IMR-90 (cell line): ENCODE data around the gene LBP. TPM values are rescaled to one million over a fixed set of nuclear protein-coding genes. Genes with fewer than 3 reads are reported as not detected.

Experiments
- ATAC-seq: fragments of 200-7000 bp; cut with Tn5 transposase; 2 replicates; pipeline ENCODE4 v1.9.1; 2020; ENCODE audit warnings: low read depth, mild to moderate bottlenecking, moderate library complexity
- BruUV-seq: library from RNA; stranded (reverse); fragments of 400-500 nt; replicated peaks from 2 replicates; lab custom pipeline; 2021; lab: Mats Ljungman, UMichigan
- CTCF ChIA-PET: fragments of 300-600 bp; formaldehyde crosslinking; extraction: SDS; loops from one replicate; lab custom pipeline; 2021; ENCODE audit warnings: antibody characterized with exemption; lab: Yijun Ruan, JAX
- POLR2A ChIA-PET: fragments of 300-600 bp; sonication (Branson Sonifier 250); formaldehyde crosslinking; loops from one replicate; lab custom pipeline; 2022; ENCODE audit warnings: antibody characterized with exemption; ENCODE audit not compliant: unreplicated experiment; lab: Charles Lee
- DNase-seq: peaks from one replicate; pipeline ENCODE4 v3.0.0; 2013
- H2AFZ ChIP-seq: replicated peaks from 2 replicates; pipeline ENCODE3; 2013; ENCODE audit warnings: low read length, mild to moderate bottlenecking; ENCODE audit not compliant: poor library complexity
- H2AK5ac ChIP-seq: 2 replicates; pipeline ENCODE4 v1.6.1; 2013; ENCODE audit warnings: low read depth, low read length, inconsistent platforms
- H2AK9ac ChIP-seq: replicated peaks from 2 replicates; pipeline ENCODE3; 2013; ENCODE audit warnings: mild to moderate bottlenecking, low read depth, low read length, moderate library complexity; ENCODE audit not compliant: poor library complexity
- H2BK120ac ChIP-seq: 2 replicates; pipeline ENCODE4 v1.6.1; 2013; ENCODE audit warnings: low read depth, low read length, inconsistent platforms
- H2BK15ac ChIP-seq: 3 replicates; pipeline ENCODE4 v1.6.1; 2013; ENCODE audit warnings: low read depth, low read length, inconsistent platforms
- H2BK20ac ChIP-seq: 2 replicates; pipeline ENCODE4 v1.6.1; 2013; ENCODE audit warnings: low read depth, mild to moderate bottlenecking, inconsistent platforms, low read length, moderate library complexity
- H2BK5ac ChIP-seq: 2 replicates; pipeline ENCODE4 v1.6.1; 2013; ENCODE audit warnings: mild to moderate bottlenecking, low read depth, low read length, inconsistent platforms; ENCODE audit not compliant: poor library complexity, severe bottlenecking
- H3K14ac ChIP-seq: replicated peaks from 2 replicates; pipeline ENCODE4 v1.6.1; 2013; ENCODE audit warnings: low read depth, low read length, inconsistent platforms
- H3K18ac ChIP-seq: 2 replicates; pipeline ENCODE4 v1.6.1; 2013; ENCODE audit warnings: low read depth, low read length, control low read depth
- H3K23ac ChIP-seq: 2 replicates; pipeline ENCODE4 v1.6.1; 2013; ENCODE audit warnings: low read depth, low read length, inconsistent platforms
- H3K27ac ChIP-seq: 2 replicates; pipeline ENCODE4 v1.5.1; 2013; ENCODE audit warnings: mild to moderate bottlenecking, control low read depth, low read length; ENCODE audit not compliant: insufficient read depth
- H3K27me3 ChIP-seq: 2 replicates; pipeline ENCODE4 v1.6.1; 2013; ENCODE audit warnings: low read length; ENCODE audit not compliant: control insufficient read depth, insufficient read depth
- H3K36me3 ChIP-seq: 2 replicates; pipeline ENCODE4 v1.6.1; 2013; ENCODE audit warnings: low read length, mixed read lengths; ENCODE audit not compliant: control insufficient read depth, insufficient read depth
- H3K4ac ChIP-seq: 2 replicates; pipeline ENCODE4 v1.6.1; 2013; ENCODE audit warnings: low read depth, low read length, inconsistent platforms
- H3K4me1 ChIP-seq: 2 replicates; pipeline ENCODE4 v1.6.1; 2013; ENCODE audit warnings: low read length, mixed read lengths; ENCODE audit not compliant: control insufficient read depth, insufficient read depth
- H3K4me2 ChIP-seq: 2 replicates; pipeline ENCODE4 v1.6.1; 2013; ENCODE audit warnings: low read depth, mild to moderate bottlenecking, control low read depth, low read length, moderate library complexity
- H3K4me3 ChIP-seq: 2 replicates; pipeline ENCODE4 v1.5.1; 2013; ENCODE audit warnings: low read depth, mild to moderate bottlenecking, control low read depth, low read length, moderate library complexity; ENCODE audit not compliant: insufficient read depth
- H3K56ac ChIP-seq: 2 replicates; pipeline ENCODE4 v1.6.1; 2013; ENCODE audit warnings: low read length, inconsistent platforms; ENCODE audit not compliant: insufficient read depth; ENCODE audit errors: extremely low read depth
- H3K79me1 ChIP-seq, 2 experiments: 2 replicates each; pipeline ENCODE4 v1.6.1; 2013; ENCODE audit warnings: low read length in 2 of 2, inconsistent platforms in 1 of 2, low read depth in 1 of 2
- H3K9ac ChIP-seq: 2 replicates; pipeline ENCODE4 v1.6.1; 2013; ENCODE audit warnings: low read depth, low read length, control low read depth
- H3K9me1 ChIP-seq: 2 replicates; pipeline ENCODE4 v1.6.1; 2013; ENCODE audit warnings: low read length, inconsistent platforms; ENCODE audit not compliant: insufficient read depth
- H3K9me3 ChIP-seq: 2 replicates; pipeline ENCODE4 v1.6.1; 2013; ENCODE audit warnings: low read length; ENCODE audit not compliant: control insufficient read depth, insufficient read depth
- H4K20me1 ChIP-seq: 2 replicates; pipeline ENCODE4 v1.6.1; 2013; ENCODE audit warnings: low read length, inconsistent platforms; ENCODE audit not compliant: insufficient read depth
- H4K5ac ChIP-seq: 2 replicates; pipeline ENCODE4 v1.6.1; 2013; ENCODE audit warnings: mild to moderate bottlenecking, low read depth, low read length, control low read depth
- H4K8ac ChIP-seq, 2 experiments: 2 replicates each; pipeline ENCODE4 v1.6.1; 2013; ENCODE audit warnings: low read depth in 2 of 2, low read length in 2 of 2, control low read depth in 1 of 2, inconsistent platforms in 1 of 2
- H4K91ac ChIP-seq: 2 replicates; pipeline ENCODE4 v1.6.1; 2013; ENCODE audit warnings: low read depth, low read length, inconsistent platforms; ENCODE audit not compliant: insufficient read depth
- BHLHE40 ChIP-seq: fragments of 150-350 bp; IDR thresholded peaks from 2 replicates; pipeline ENCODE4 v1.6.1; 2016; ENCODE audit warnings: mild to moderate bottlenecking, low read depth, low read length
- CHD1 ChIP-seq: IDR thresholded peaks from 2 replicates; pipeline ENCODE4 v1.6.1; 2012; ENCODE audit warnings: low read depth, low read length, improper control_type of control experiment
- ELK1 ChIP-seq: fragments of 150-350 bp; IDR thresholded peaks from 2 replicates; pipeline ENCODE4 v1.6.1; 2016; ENCODE audit warnings: low read depth, mild to moderate bottlenecking, low read length, moderate library complexity, borderline replicate concordance
- MAZ ChIP-seq: IDR thresholded peaks from 2 replicates; pipeline ENCODE4 v1.6.1; 2012; ENCODE audit warnings: low read depth, mild to moderate bottlenecking, low read length, improper control_type of control experiment, moderate library complexity, borderline replicate concordance
- MXI1 ChIP-seq: IDR thresholded peaks from 2 replicates; pipeline ENCODE4 v1.6.1; 2012; ENCODE audit warnings: low read depth, mild to moderate bottlenecking, low read length, moderate library complexity, borderline replicate concordance
- NFE2L2 ChIP-seq: fragments of 150-350 bp; IDR thresholded peaks from 2 replicates; pipeline ENCODE4 v1.6.1; 2016; ENCODE audit warnings: low read depth, mild to moderate bottlenecking, low read length
- POLR2A ChIP-seq: IDR thresholded peaks from 2 replicates; pipeline ENCODE4 v1.6.1; 2012; ENCODE audit warnings: mild to moderate bottlenecking, low read depth, low read length
- RAD21 ChIP-seq: IDR thresholded peaks from 2 replicates; pipeline ENCODE4 v1.6.1; 2012; ENCODE audit warnings: low read length, improper control_type of control experiment
- RCOR1 ChIP-seq: IDR thresholded peaks from 2 replicates; pipeline ENCODE4 v1.6.1; 2012; ENCODE audit warnings: mild to moderate bottlenecking, low read length, improper control_type of control experiment; ENCODE audit not compliant: insufficient replicate concordance
- SMC3 ChIP-seq: fragments of 150-350 bp; IDR thresholded peaks from 2 replicates; pipeline ENCODE4 v1.6.1; 2016; ENCODE audit warnings: low read depth, mild to moderate bottlenecking, antibody characterized with exemption, low read length, moderate library complexity
- WGBS, 2 experiments: methylation state at CpG; one replicate each; pipeline versions ENCODE4 v1.1.5 to v1.1.7; 2013; ENCODE audit warnings: missing lambda C conversion rate in 2 of 2; ENCODE audit not compliant: insufficient read length in 1 of 2; ENCODE audit errors: extremely low coverage in 2 of 2; 5-methylcytosine and 5-hydroxymethylcytosine counted together
- dilution Hi-C: fragments of 300-500 bp; cut with HindIII; formaldehyde crosslinking; loops from one replicate; pipeline ENCODE4 v1.14.3; 2018; ENCODE audit warnings: low sequenced_read_pairs; ENCODE audit not compliant: unreplicated experiment
- in situ Hi-C: fragments of 300-500 bp; cut with MboI; formaldehyde crosslinking; loops from 3 replicates; pipeline ENCODE4 v1.14.3; 2019; ENCODE audit warnings: low sequenced_read_pairs, inconsistent platforms, mixed read lengths
- intact Hi-C: fragments of 100-400 bp; cut with micrococcal nuclease; formaldehyde crosslinking; loops from 2 replicates; pipeline ENCODE4 v1.10.0; 2022
- polyA plus RNA-seq, 3 experiments: library from polyadenylated mRNA; depleted of rRNA; stranded (reverse); fragments of >200 nt; gene quantifications; 2 replicates each; pipeline ENCODE4 v1.2.3, GENCODE V29; 2012; ENCODE audit warnings: low replicate concordance in 1 of 3
- total RNA-seq: library from RNA; depleted of rRNA; stranded (reverse); fragments of >200 nt; gene quantifications from 2 replicates; pipeline ENCODE4 v1.2.3, GENCODE V29; 2012

LBP gene
- total and polyA plus RNA-seq, 2 of the 4 experiments (the other 2 are of a cell fraction) = not detected

- dilution Hi-C loops (no loop called here), in situ Hi-C loops (loop anchor here (5.0 to 10.0 kb wide), 2 partner anchors 176 to 358 kb away; no protein-coding TSS in a partner anchor), intact Hi-C loops (no loop called here)
- no peak overlapping the region for H3K4me3 ChIP-seq
- H3K27me3 ChIP-seq = no peaks in the 10 kb centered on the region
- DNase-seq = no peak
- H3K4ac ChIP-seq = no peak overlapping the region
- H3K4me1 ChIP-seq = no peaks in the 10 kb centered on the region
- BruUV-seq = no TSS peak
- H2AFZ ChIP-seq = no peak overlapping the region
- ChIA-PET CTCF (no interaction called here), POLR2A (no interaction called here)
- H3K27ac ChIP-seq = no peak overlapping the region
- no peak overlapping the region for H3K23ac ChIP-seq
- no peak overlapping the region for H3K14ac ChIP-seq
- H2BK15ac ChIP-seq = no peak overlapping the region
- no peak overlapping the region for H4K5ac ChIP-seq
- peaks cover 10% of the 10 kb centered on the region for H3K36me3 ChIP-seq
- no peaks in the 10 kb centered on the region for H3K9me3 ChIP-seq
- no peak overlapping the region for H4K91ac ChIP-seq
- WGBS, 2 experiments = no CpG with 5 or more reads among the region's 9 CpGs
- no peak for TF ChIP-seq CHD1
- no peak for TF ChIP-seq MAZ
- TF ChIP-seq RAD21 = no peak
- TF ChIP-seq MXI1 = no peak
- TF ChIP-seq BHLHE40 = no peak
- no peak for TF ChIP-seq NFE2L2
- TF ChIP-seq RCOR1 = no peak
- no peak for TF ChIP-seq ELK1
- no peak for TF ChIP-seq POLR2A
- TF ChIP-seq SMC3 = no peak
- H3K79me1 ChIP-seq = no peaks in the 10 kb centered on the region
- H4K8ac ChIP-seq = no peak overlapping the region
- H3K9me1 ChIP-seq = no peaks in the 10 kb centered on the region
- no peak overlapping the region for H2AK9ac ChIP-seq
- no peak overlapping the region for H2BK120ac ChIP-seq
- H4K20me1 ChIP-seq = no peaks in the 10 kb centered on the region
- no peak overlapping the region for H3K9ac ChIP-seq
- ATAC-seq = no peak
- H2BK5ac ChIP-seq = no peak overlapping the region
- H3K4me2 ChIP-seq = no peak overlapping the region
- no peak overlapping the region for H2BK20ac ChIP-seq
- no peak overlapping the region for H3K18ac ChIP-seq
- no peak overlapping the region for H3K56ac ChIP-seq
- H2AK5ac ChIP-seq = no peak overlapping the region
These were observed 66.7 kb downstream of the LBP start for GRCh38 chr20:38412877-38413577.
